ENCODE data around the gene HDAC4.

The HDAC4 gene

DNA sequence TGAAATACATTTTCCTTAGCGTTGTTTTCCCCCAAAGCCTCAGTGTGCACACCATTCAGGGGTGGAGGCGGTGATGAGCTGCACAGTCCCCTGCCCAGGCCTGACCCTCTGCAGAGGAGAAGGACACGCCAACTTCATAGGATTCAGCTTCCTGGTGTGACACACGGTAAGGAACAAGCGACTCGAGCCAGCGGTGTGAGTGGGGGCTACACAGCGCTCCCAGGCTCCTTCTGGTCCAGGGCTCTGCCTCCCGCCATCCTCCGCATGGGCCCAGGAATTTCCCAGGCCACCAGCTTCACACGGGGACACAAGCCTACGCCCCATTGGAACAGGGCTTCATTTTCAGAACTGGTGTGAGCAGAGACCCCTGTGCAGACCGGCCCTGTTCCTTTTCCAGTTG is 272.1 kb downstream of the HDAC4 start:
- no peak for DNase-seq

DNA sequence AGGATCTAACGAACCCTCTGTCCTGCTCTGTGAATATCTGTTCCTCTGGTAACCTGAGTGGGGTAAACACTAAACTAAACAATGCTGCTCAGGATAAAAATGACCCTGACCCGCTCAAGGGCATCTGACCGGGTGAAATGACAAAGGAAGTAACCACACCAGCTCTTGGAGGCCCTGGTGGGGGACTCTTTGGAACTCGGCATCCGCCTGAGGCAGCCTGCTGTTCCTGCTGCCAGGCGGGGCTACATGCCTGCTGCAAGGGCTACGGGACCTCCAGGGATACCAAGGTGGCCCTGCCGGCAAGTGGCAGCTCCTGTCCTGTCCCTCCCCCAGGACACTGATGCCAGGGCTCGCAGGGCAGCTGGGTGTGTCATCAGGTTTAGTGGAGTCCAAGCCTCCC is 273.3 kb downstream of the HDAC4 start:
- no peak for DNase-seq

DNA sequence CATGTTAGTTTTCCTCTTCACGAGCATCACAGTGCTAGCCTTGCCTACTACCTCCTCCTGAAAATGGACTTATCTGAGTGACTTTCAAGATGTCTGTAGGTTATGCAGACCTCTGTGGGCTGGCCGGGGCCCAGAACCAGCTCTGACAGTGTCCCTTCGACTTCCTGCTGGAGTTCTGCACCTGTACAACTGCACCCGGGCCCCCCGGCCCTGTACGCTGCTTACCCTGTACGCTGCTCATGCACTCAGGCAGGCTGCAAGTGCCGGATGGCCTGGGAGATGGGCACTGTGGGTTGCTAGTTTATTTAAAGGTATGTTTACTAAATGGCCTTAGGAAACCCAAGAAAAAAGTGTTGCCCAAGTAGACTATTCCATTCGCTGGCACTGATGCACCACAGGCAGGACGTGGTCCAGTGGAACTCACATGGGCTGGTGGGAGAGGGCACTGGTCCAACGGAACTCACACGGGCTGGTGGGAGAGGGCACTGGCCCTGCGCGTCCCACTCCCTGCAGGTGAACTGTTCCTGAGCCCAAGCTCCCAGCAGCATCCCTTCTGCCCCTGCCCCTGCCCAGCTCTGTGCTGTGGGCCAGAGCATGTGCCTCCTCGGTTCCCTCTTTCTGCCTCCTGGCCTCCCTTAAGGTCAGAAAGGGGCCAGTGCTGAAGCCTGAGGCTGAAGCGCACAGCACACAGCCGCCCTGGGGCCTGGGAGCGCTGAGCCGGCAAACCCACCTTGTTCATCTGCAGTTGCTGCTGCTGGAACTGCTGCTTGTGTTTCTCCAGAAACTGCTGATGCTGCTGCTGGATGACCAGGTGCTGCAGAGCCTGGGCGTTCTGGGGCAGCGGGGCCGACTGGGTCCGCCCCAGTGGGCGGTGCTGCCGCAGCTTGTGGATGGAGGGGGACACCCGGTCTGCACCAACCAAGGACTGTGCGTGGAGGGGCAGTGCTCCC is 274.8 kb downstream of the HDAC4 start:
- DNase-seq = no peak

DNA sequence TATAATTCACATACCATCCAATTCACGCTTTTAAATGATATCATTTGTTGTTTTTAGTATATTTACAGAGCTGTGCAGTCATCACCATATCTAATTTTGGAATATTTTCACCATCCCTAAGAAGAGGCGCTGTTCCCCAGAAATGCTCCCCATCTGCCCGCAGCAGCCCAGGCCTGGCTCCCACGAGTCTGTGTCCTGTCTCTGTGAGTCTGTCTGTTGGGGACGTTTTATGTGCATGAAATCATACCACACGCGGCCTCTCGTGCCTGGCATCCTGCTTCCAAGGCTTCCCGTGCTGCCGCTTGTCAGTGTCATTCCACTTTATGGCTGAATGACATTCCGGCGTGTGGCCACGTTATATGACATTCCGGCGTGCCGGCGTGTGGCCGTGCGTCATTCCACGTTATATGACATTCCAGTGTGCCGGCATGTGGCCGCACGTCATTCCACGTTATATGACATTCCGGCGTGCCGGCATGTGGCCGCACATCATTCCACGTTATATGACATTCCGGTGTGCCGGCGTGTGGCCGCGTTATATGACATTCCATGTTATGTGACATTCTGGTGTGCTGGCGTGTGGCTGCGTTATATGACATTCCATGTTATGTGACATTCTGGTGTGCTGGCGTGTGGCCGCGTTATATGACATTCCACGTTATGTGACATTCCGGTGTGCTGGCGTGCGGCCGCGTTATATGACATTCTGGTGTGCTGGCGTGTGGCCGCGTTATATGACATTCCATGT is 276.5 kb downstream of the HDAC4 start:
- no peak for DNase-seq

DNA sequence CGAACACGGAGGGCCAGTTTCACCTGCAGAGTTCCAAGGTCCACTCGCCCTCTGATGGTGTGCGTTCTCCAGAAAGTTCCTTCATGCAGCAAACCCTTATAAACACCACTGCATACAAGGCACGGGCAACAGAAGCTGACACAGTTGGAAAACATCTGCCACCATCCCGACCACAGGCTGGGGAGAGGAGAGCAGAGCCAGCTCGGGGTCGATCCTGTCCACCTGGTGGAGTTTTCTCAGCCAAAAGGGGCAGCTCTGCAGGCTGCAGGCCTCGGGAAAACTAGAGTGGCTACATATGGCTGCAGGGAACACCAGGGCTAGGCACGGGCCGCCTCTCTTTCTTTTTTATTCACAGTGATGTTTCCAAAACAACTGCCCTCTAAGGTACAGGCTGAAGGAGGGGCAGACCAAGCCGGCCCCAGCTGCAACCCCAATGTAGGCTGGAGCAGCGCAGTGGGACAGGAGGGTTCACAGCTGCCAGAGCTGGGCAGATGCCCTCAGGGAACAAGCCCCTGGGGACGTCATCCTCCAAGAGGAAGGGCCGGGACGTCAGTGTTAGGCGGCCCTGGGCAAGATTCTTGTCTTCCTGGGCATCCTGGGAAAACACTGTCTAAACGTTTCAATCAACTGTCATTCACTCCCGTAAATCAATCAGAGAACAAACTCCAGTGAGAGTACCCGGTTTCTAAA is 278.3 kb downstream of the HDAC4 start:
- DNase-seq = no peak

DNA sequence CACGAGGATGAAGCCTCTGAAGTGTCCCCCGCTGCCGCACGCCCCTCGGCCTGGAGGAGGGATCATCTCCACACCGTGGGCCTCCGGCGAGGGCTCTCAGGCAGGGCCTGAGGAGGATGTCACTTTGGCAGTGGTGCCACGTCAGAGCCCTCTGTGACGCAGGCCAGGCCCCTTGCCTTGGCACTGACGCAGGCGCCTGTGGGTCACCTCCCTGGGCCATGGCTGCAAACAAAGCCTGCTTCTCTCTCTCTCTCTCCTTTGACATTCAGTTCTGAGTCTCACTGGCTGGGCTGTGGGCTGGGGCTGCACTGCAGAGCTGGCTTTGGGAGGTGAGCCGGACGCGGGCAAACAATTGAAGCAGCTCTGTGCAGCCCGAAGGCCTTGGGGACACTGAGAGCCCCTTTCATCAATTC is 279.2 kb downstream of the HDAC4 start:
- DNase-seq = no peak

DNA sequence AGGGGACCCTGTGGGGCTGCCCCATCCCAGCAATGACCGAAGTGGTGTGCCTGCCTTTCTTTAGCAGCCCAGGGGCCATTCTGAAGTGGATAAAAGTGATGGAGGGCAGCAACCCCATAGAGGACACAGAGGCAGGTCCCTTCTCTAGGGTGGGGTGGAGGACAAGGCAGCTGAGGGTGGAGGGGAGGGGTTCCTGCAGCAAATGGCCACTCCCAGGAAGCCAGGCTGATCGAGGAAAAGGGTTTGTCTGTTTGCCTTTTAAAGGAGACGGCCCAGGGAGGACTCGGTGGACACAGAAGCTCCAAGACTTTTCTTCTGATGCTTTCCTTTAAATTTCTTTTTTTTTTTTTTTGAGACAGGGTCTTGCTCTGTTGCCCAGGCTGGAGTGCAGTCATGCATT is 280.2 kb downstream of the HDAC4 start:
- no peak for DNase-seq

DNA sequence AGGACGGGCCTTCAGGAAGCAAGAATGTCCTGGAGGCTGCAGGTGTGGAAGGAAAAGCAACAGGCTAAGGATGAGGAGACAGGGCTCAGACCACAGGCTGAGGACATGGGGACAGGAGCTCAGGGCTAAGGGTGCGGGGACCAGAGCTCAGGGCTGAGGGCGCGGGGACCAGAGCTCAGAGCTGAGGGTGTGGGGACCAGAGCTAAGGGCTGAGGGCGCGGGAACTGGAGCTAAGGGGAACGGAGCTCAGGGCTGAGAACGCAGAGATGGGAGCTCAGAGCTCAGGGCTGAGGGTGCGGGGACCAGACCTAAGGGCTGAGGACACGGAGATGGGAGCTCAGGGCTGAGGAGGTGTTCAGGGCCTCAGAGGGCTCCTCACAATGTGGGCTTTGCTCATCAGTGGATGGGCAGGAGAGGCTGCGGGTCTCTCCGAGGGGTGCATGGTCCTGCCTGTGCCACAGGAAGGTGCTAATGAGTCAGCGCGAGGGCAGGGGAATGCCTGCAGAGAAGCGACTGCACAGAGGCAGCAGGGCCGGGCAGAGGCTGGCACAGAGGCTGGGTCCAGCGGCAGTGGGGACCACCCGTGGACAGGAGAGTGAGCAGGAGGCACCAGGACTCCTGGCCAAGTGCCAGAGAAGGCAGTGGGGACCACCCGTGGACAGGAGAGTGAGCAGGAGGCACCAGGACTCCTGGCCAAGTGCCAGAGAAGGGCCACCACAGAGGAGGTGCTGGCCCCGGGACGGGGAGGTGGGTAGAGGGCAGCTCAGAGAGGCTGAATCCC is 281.3 kb downstream of the HDAC4 start:
- DNase-seq = no peak

DNA sequence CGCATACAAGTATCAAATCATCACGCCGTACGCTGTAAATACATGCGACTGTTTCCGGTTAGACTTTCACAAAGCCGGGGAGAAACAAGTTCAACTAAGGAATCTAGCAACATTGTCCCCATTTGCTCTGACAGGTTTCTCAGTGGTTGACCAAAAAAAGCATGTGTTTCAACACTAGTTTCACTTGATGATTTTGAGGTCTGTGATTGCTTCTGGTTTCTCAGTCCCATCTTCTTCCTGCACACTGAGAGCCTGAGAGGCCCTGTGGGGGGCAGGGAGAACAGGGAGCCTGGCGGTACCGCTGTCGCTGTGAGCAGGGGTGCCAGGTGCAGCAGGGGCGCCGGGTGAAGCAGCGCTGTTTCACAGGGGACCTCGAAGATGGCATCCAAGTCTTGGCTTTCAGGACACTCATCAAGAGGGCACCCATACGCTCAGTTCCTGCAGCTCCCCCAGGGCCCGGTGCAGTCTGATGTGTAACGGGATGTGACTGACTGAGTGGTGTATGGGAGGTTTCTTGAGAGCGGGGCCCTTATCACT is 282.1 kb downstream of the HDAC4 start:
- no peak for DNase-seq

DNA sequence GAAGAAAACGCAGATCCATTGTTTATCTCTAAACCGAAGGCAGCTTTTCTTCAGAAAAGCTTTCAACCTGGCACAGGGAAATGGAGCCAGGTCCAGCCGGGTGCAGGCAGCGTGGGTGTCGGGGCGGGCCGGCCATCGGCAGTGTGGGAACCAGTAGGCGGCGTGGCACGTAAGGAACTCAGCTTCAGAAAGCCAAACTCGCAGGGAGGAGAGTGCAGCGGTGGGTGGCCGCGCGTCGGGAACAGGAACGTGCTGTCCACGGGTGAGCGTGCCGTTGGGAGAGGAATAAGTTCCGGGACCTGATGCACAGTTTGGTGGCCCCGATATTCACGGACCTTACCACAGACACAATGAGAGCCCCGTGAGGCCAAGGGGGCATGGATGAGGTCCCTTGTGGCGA is 282.6 kb downstream of the HDAC4 start:
- DNase-seq = no peak

DNA sequence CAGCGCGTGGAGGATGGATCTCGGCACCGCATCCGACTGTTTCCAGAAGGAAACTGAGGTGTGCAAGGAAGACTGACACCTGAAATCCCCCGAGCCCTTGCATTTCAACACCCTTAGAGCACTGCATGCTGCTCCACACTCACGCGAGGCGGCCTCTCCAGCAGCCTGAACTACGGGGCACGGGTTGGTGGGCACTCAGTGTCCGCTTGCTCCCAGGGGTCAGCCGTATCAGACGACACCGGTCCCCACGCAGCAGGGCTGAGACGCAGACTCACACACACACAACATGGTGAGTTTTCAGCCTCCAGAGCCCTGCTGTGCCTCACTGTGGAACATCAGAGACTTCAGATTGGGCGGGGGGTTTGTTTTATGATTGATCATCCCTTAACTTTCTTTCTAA is 283.0 kb downstream of the HDAC4 start:
- DNase-seq = no peak

DNA sequence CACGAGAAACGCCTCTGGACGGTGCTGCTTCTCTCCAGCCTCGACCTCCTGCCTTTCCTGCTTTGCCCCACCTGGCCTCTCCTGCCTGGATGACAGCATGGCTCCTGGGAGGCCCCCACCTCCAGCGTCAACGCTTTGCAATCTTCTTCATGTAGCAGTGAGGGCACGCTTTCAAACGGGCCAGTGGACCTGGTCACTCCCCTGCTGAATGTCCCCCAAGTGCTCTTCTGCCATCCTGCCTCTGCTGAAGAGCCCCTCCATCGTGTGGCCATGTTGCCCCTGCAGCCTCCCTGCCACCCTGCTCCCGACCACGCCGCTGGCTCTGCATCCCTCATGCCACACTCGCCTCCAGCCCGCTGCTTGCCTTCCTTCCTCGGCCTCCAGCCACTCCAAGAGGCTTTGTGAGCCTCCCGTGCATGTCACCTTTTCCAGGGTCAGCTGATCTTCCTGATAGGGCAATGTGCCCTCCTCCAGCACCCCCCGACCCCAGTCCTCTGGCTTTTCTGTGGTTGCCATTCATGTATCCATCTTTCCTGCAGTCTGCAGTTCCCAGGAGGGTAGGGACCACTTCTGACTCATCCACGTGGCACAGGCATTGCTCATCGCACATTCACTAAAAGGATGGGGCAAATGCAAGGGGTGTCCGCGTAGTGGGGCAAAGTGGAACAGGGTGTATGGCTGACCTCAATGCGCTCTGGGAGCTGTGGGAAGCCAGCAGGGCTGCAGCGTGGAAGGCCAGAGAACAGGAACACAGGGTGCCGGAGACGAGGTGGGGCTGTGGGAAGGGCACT is 284.2 kb downstream of the HDAC4 start:
- no peak for DNase-seq

DNA sequence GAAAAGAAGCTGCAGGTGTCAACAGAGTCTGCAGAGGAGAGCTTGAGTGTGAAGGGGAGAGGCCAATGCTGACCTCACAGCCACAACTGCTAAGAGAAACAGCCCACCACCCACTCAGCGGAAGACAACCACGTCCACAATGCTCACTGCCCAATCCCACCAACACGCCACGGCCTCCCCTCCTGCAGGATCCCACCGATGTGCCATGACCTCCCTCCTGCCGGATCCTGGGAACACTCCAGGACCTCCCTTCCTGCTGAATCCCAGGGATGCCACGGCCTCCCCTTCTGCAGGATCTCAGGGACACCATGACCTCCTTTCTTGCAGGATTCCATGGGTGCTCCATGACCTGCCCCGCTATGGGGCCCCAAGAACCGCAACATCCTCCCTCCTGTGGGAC is 285.2 kb downstream of the HDAC4 start:
- DNase-seq = no peak

DNA sequence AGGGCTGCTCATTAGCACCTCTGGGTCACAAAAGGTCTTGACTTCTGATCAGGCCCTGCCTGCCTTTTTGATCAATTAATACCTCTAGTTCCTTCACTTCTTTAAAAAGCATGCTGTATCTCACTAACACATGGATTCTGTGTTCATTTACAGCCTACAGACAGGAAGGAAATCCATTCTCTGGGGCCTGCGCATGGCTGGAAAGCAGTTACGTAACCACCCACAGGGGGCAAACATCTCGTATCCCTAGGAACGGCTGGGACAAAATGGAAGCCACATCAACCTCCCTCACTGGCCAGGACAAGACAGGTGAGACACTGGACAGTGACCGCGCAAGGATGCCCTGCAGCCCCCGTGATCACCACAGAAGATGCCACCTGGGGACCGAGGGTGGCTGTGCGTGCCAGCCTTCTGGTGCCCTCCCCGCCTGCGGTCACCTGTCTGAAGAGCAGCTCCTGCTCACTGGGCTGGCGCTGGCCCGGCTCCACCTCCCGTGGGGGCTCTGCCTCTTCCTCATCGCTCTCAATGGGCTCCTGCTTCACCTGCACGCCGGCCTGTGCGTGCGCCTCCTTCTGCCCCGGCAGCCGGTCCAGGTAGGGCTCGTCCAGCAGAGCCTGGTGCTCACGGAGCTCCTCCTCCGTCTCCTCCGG is 286.1 kb downstream of the HDAC4 start:
- DNase-seq = no peak

DNA sequence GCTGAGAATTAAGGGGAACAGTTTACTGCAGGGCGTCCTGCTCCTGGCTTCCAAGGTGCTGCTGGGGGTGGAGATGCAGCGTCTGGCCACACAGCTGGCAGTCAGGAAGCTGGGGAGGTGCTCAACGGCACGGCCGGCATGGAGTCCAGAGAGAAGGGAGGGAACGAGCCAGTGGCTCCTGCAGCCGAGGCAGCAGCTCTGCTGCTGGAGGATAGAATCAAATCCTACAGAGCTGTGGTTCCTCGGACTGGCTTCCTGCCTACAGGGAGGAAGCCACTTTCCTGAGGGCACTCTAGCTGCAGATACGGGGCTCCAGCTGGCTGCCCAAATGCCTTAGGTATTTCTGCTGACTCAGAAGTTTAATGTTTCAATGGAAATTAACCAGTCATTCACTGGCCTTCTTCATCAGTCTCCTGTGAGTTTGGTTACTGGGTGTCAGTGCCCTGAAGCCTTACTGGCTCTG is 286.7 kb downstream of the HDAC4 start:
- DNase-seq = no peak

DNA sequence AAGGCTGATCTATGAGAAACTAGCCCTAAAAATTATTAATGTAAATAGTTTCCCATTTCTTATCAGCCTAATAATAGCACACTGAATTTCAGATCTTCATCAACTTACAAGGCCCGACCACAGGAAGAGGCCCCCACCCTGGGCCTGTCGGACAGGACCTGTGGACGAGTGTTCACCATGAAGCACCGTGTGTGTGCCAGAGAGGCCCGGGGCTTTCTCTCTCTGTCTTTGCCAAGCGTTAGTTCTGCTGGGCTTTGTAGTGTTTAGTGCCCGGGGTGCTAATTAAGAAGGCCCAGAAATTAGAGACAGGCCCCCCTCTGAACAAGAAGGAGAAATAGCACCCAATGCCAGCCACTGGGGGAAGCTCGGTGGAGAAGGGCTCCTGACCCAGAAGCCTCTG is 287.2 kb downstream of the HDAC4 start:
- no peak for DNase-seq

DNA sequence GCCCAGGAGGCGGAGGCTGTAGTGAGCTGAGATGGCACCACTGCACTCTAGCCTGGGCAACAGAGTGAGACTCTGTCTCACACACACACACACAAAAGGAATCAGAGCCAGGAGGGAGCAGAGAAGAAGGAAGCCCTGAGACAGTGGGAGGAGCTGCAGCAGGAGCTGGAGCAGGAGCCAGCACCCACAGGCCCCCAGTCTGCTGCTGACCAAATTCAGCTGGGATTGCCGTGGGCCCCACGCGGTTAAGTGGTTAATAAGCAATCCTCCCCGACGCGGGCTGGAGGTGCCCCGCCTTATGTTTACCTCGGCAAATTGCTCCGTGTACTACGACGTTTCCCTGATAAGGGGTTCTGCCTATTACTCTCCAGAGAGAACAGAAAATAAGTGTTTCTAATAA is 287.6 kb downstream of the HDAC4 start:
- DNase-seq = no peak

DNA sequence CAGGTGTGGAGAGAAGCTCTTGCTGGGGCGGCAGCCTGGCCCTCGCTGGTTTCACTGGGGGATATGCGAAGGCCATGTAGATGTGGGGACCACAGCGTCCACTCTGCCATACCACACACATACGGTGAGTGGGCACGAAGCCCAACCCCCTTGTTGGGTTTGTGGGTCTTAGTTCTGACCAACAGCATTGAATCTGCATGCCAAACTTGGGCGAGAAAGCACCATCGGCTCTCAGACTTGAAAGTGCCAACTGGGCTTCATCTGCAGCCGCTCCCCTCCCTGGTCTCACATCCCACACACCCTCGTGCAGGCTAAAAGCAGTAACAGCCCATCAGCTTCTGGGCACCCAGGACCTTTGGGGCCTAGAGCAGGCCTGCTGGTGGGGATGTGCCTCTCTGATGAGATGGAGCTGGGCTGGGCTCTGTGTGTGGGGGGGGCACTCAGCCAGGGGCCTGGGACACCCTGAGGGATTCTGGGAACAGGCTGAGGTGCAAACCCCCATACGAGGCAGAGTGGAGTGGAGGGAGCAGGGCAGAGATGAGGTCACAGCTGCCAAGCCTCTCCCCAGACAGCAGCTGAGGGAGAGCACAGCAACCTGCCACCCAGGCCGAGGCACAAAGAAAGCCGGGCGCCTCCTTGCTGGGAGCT is 288.6 kb downstream of the HDAC4 start:
- DNase-seq = no peak

DNA sequence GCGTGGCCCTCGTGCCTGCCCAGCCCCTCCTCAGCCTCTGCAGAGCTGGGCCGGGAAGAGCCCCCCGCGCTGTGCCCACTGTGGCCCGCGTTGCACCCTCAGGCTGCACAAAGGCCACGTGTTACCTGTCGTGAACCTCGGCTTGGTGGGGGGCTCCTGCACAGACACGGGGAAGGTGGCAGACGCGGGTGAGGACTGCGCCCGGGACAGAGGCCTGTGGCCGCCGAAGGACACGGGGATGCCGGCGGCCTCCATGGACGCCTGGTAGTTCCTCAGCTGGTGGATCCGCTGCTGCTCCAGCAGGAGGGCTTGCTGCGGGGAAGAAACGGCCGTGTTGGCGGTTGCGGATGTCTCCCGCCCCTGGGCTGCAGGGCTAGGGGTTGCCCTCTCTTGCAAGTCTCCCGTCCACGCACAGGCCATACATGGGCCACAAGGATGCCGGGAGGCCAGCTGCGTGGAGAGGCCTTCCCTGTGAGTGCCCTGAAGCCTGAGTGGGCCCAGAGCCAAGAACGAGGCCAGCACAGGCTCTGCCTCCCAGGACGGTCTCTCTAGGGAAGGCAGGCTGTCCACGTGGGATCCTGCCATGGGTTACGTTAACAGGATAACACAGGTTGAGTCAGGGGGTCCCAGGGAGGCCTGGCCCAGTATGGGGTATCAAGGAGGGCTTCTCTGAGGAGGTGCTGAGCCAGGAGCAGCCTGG is 289.3 kb downstream of the HDAC4 start:
- no peak for DNase-seq

DNA sequence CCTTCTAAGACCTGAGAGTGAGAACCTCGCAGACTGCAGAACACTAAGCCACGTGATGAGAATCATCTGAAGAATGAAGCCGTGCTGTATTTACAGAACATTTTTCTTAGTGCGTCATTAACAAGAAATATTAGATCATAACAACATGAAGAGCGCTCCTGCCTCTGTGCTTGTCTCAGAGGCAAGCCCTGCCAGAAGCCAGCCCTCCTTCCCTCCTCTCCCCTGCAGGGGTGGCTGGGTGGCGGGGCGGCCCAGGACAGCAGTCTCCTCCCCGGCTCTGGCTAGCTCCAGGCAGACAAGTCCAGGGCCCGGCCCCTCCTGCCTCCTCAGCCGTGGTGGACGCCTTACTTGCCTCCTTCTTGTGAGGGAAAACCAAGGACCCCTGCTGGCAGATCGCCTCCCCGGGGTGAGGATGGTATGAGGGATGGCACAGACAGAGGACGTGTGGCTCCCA is 290.2 kb downstream of the HDAC4 start:
- DNase-seq = no peak
